ENCODE results near the gene HEPN1.

The HEPN1 gene

GRCh38 chr11:124899383-124900145 lies 19.5 kb upstream of the HEPN1 start:
- in situ Hi-C loops (cut with MboI; ENCODE audit: low sequenced_read_pairs), result no loop called here

GRCh38 chr11:124900464-124900863 lies 18.6 kb upstream of the HEPN1 start:
- in situ Hi-C loops (cut with MboI; ENCODE audit: low sequenced_read_pairs), result no loop called here

DNA sequence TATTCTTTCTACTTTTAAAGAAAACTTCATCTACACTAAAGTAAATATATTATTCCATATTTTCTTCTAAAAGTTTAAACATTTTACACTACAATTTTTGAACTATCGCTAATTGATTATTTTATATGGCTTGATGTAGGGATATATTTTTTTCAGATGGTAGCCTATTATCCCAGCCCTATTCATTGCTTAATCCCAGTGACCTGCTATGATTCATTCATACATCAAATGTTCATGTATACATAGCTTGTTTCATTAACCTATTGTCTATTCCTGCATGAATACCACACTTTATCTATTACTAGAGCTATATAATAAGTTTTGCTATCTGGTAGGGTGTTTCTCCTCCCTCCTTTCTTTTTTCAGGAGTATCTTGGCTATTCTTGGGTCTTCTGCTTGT lies 16.4 kb upstream of the HEPN1 start:
- in situ Hi-C loops (cut with MboI; ENCODE audit: low sequenced_read_pairs), result no loop called here

GRCh38 chr11:124915541-124916369 lies 3.3 kb upstream of the HEPN1 start:
- in situ Hi-C loops (cut with MboI; ENCODE audit: low sequenced_read_pairs), result no loop called here

DNA sequence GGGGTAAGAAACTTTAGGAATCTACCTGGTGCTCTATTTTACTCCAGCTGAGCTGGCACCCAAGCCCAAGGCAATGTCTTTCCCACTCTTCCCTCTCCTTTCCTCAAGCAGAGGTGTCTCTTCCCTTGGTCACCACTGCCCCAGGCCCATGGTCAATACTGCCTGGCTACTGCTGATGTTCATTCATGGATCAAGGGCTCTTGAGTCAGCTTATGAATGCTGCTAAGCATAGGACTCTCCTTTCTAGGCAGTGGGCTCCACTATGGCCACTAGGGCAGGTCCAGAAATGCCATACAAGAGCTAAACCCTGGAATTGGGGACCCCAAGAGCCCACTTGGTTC lies 2.7 kb upstream of the HEPN1 start:
- in situ Hi-C loops (cut with MboI; ENCODE audit: low sequenced_read_pairs), result no loop called here

DNA sequence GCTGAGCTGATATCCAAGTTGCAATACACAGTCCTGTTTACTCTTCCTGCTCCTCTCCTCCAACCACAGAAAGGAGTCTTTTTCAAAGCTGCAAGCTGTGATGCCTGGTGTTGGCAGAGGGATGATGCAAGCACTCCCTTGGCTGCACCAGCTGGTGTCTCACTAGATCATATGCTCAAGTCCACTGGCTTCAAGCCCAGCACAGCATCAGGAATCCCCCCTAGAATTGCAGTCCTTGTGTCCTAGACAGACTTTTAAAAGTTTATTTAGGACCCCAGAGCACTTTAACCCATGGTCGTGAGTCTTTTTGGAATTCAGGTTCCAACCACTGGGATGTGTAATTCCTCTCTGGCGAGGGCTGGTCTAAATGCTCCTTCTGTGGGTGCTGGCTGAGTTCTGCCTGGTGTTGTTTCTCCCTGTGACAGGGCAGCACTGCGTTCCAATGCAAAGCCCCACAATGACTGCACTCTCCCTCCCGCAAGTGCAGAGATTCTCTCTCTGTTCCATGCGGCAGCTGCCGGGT lies 1.9 kb upstream of the HEPN1 start:
- in situ Hi-C loops (cut with MboI; ENCODE audit: low sequenced_read_pairs), result no loop called here

- in situ Hi-C loops (cut with MboI; ENCODE audit: low sequenced_read_pairs), result no loop called here
These were observed 848 bp downstream of the HEPN1 start for GRCh38 chr11:124919898-124920297.

DNA sequence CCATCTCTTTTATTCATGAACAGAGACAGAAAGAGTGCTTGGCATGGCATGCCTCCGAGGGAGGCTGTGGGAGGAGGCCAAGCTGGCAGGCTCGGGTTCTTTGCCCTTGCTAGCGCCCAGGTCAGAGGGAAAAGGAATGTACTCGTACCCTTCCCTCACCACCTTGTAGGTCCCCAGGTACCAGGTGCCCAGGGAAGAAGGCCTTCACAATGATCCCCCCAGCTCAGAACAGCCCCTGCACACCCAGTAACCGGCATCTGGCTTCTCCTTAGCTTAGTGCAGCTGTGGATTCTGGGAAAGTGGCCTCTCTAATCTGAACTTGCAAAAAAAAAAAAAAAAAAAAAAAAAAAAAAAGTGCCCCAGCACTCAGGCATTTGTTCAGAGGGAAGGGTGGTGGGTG lies 1.3 kb downstream of the HEPN1 start:
- in situ Hi-C loops (cut with MboI; ENCODE audit: low sequenced_read_pairs), result no loop called here

DNA sequence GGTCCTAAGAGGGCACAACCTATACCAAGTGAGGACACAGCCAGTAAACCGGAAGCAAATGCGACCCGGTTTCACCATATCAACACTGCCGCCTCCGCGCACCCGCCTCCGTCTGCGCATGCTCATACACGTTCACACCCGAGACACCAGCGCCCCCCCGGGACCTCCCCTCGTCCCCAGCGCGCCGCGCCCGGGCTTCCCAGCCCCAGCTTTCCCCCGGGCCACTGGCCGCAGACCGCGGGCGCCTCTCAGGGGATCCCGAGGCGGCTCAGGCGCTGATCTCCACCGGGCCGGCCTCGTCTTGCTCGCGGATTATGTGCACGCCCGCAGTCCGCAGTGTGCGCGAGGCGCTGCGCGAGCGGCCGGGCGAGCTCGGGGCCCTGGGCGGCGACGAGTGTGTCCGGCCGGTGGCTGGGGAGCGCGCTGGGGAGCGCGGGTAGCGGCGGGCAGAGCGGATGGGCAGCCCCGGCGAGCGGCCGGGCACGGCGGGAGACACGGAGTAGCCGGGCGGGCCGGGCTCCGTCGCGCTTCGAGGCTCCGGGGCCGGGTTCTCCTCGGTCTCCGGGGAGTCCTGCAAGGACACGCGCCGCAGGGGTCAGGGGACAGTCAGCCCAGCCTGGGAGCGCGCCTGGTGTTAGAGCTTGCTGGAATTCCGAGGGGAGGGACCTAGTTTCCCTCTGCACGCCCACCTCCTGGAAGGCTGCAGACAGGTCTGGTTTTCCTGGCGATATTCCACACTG lies 2.0 kb downstream of the HEPN1 start:
- in situ Hi-C loops (cut with MboI; ENCODE audit: low sequenced_read_pairs), result no loop called here

DNA sequence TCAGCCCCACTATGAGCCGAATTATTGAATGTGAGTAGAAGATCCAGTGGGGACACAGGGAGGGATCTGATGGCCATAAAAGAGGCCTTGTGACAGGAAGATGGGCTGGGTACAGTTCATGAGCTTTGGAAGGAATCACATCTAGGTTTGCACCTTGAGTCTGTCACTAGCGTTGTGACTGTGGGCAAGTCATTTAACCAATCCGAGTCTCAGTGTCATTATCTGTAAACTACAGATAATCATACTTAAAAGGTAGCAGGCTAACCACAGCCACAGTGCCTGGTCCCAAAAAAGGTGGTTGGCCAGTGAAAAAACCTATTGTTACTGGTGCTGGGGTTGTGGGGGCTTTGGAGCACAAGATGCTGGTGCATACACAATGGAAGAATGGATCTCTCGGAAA lies 3.8 kb downstream of the HEPN1 start:
- in situ Hi-C loops (cut with MboI; ENCODE audit: low sequenced_read_pairs), result no loop called here

DNA sequence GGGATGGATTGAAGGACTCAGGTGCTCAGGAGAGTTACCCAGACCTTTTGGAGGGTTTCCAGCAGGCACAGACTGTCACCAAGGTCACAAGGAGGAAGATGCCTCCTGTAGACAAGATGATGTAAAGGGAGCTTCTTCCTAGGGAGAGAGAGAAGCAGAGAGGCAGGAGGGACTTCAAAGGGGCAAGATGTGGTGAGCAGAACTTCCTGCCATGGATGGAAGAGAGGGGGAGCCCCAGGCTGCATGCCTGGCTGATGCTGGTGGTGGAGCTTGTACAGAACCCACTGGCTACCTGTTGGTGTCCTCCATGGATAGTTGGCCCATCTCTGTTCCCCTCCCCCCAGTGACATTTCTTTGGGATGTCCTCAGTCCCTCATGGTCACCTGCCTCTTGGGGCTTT lies 4.2 kb downstream of the HEPN1 start:
- in situ Hi-C loops (cut with MboI; ENCODE audit: low sequenced_read_pairs), result no loop called here

DNA sequence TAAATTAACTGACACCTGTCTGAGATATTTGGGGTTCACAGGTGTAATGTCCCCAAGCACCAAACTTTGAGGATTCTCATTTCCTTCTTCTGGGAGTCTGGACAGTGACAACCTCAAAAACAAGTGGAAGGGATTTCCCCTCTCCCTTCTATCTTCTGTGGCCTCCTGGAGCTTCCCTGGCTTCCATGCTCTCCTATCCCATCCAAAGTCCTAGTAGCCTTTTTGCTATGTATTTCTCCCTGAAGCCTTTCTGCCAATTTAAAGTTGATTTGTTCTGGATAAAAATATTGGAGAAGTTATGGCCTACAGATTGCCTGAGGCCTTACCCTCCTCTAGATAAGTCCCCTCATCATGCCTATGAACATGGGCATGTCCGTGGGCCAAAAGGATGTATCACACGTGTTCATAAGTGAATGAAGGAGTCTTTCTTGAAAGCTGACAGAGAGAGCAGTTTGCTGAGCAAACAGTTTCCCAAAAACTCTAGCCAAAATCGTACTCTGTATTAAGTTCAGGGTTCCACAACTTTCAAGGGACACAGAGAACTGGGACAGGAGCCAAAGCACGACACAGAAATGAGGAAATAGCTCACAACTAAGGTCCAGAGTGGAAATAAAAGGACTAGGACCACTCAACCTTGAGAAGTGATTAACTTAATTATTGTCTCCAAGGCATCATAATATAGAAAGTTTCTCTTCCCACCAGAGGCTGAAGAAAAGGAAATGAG lies 10.1 kb downstream of the HEPN1 start:
- in situ Hi-C loops (cut with MboI; ENCODE audit: low sequenced_read_pairs), result no loop called here

GRCh38 chr11:124930799-124931198 lies 11.7 kb downstream of the HEPN1 start:
- in situ Hi-C loops (cut with MboI; ENCODE audit: low sequenced_read_pairs), result no loop called here

DNA sequence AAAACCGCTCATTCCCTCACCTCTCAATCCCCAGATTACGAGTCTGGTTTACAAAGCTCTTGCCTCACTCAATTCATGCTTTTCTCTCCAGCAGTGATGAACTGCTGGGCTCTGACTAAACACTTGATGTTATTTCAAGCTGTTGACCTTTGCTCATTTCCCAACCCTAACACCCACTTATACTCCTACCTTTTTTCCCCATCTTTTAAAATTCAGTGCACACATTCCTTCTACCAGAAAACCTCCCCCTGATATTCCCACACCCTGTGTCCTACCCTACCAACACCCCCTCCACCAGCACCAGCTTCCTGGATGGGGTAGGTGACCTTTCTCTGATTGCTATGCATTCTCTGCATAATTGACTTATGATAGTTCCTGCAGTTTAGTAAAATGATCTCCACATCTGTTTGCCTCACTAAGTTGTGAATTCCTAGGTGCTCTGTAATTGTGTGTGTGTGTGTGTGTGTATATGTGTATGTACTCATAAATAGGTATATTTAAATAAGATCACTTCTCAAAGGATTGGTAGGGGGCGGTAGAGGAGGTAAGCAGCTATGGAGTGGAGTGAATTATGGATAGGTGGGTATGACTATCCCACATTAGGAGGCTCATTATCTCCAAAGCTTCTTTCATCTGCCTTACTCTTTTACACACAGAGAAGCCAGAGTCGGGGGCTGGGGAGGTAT lies 16.0 kb downstream of the HEPN1 start:
- in situ Hi-C loops (cut with MboI; ENCODE audit: low sequenced_read_pairs), result no loop called here

DNA sequence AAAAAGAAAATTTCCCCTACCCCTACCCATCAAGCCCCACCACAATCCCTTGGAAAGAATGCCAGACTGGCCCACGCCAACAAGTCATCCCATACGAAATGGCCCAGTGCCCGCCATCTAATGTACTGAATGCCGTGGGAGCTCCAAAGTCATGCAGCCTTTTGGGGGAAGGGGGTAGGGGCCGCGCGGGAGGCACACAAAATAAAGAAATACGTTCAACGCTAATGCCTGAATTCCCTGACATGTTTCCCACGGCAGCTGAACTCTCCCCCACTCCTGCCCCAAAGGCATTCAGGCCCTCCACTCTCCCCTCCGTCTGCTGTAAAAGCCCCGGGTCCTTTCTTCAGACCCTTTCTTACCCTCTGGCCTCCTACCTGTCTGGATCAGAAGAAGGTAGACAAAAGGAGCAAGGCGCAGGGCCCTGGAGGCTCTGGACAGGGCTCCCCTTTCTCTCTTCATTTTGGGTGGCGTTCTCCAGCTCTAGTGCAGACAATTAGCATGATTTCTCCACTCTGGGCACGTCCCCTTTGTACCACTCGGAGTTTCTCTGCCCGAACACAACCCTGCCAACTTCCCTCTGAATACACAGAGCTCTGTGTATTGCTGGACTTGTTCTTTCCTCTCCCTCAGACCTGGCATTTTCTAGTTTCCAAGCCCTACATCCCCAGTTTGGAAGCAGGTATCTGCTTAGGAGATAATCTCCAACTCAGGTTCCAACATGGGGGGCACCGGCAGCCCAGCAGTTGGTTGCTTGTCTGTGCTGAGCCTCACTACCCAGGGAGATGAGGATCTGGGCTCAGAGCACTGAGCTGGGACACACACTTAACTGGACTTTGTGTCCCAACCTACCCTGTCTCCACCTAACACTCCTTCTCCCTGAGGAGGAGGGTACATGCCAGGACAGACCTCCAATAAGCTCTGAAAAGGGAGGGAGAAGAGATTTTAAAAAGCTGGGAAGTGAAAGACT lies 16.8 kb downstream of the HEPN1 start, which contains the start of gene HEPACAM:
TSS of gene HEPACAM (minus strand) at position 500 of the 967 bp plus-strand sequence. CDS start at position 459, 41 bp downstream.
- in situ Hi-C loops (cut with MboI; ENCODE audit: low sequenced_read_pairs), result no loop called here

GRCh38 chr11:124937336-124937935 lies 18.4 kb downstream of the HEPN1 start:
- in situ Hi-C loops (cut with MboI; ENCODE audit: low sequenced_read_pairs), result no loop called here

GRCh38 chr11:124938206-124938765 lies 19.2 kb downstream of the HEPN1 start:
- in situ Hi-C loops (cut with MboI; ENCODE audit: low sequenced_read_pairs), result no loop called here

GRCh38 chr11:124938970-124939369 lies 19.9 kb downstream of the HEPN1 start:
- in situ Hi-C loops (cut with MboI; ENCODE audit: low sequenced_read_pairs), result no loop called here

Measured in hTERT RPE-1 (cell line).